CD4-positive, alpha-beta T cell treated with Interferon alpha-2 for 1 hour (primary cell): ENCODE measurements around the gene CRYGS.
A peak's percentile ranks its signal among the peaks of the same experiment; 100 is the strongest.
"Not testable (repeated sequence)": the region's sequence is repeated elsewhere in the genome, so short reads cannot be mapped to it uniquely, and the experiment has no call there.

ENCODE experiments used
- DNase-seq, 2 donors: peaks; one replicate each; pipeline ENCODE4 v3.0.0-alpha.2; 2020 to 2022

The CRYGS gene

DNA sequence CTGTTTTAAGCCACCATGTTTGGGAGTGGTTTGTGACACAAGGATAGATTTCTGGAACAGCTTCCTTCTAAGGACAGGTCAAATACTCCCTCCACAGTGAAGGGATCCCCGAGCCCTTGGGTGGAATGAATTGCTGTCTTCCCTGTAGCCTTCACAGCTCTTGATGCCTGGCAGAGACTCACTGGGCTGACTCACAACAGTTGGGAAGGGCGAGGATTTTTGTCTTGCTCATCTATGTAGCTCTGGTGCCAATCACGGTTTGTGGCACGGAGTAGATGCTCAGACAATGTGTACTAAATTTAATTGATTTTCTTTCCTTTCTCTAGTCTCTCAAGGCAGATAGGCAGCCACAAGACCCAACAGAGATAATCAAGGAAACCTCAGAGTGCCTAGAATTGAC, 27.0 kb downstream of the CRYGS start:
- DNase-seq, result no peak

DNA sequence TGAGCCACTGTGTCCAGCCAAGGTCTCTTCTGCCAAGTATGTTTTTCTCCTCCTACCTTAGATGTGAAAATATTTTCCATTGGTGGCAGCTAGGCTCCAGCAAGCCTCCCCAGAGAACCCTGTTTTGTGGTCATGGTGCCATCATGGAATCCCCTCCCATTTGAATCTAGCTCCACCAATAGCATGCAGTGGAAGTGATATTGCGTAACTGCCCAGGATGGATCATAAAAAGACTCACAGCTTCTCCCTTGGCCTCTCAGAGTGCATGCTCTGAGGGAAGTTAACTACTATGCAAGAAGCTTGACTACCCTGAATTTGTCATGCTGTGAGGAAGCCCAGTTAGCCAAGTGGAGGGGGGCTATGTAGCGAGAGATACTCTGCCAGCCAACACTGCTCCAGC, 27.5 kb downstream of the CRYGS start:
- no peak for DNase-seq

DNA sequence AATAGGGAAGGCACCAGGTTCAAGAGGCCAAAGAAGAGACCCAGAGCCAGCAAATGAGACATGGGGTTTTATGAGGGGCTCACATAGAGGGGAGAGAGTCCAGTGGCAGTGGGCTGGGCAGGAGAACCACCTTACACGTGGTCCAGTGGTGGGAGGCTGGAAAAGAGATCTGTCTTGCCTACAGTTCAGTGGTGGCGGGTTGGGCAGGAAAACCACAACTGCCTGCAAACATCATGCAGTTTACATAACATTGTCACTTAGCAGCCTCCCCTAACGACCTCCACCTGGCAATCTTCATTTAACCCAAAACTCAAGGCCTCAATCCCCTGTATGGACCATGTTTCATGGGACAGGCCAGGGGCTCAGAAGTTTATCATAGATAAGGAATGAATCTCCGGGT, 29.1 kb downstream of the CRYGS start:
- DNase-seq, result peak; percentile 13 to 50

DNA sequence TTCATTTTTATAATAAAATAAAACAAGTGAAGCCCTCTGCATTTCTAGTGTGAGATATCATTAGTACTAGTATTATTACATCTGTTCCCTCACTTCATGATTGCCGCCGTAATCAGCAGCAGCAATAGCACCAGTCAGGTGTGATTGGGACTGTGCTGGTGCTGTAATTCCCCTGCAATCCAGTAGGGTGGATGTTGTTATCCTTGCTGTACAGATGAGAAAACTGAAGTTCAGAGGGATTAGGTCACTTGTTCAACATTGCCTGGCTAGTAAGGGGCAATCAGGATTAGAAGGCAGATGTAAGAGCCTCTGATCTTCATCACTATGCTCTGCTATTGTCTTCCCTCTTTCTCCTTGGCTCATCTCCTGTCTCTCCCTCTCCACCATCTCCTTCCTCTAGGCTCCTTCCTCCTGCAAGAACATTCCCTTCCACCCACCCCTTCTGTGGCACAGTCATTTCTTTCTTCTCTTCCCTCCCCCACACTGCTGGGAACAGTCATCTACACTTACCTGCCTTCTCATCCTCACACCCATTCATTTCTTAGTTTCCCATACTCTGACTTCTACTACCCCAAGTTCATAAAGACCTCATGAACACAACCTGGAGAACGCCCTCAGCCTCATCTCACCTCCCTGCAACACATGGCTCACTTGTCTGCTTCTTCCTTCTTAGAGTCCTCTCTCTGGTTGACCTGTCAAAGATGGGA, 29.7 kb downstream of the CRYGS start:
- DNase-seq, result peak in 1 of 2 donors; percentile 21

DNA sequence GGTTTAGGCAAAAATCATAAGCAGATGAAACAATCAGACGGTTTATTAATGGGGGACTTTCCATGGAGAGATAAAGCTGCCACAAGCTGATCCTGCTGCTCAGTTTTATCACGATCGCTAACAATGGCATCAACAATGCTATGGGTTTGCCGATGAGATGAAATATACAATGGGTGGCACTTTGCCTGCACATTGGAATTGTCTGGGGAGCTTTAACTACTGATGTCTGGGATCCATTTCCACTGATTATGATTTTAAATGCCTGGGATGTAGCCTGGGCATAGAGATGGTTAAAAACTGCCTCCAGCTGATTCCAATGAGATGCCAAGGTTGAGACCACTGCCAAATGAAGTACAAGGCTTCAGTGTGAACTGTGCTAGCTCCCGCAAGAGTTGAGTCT, 30.8 kb downstream of the CRYGS start:
- DNase-seq, result no peak

DNA sequence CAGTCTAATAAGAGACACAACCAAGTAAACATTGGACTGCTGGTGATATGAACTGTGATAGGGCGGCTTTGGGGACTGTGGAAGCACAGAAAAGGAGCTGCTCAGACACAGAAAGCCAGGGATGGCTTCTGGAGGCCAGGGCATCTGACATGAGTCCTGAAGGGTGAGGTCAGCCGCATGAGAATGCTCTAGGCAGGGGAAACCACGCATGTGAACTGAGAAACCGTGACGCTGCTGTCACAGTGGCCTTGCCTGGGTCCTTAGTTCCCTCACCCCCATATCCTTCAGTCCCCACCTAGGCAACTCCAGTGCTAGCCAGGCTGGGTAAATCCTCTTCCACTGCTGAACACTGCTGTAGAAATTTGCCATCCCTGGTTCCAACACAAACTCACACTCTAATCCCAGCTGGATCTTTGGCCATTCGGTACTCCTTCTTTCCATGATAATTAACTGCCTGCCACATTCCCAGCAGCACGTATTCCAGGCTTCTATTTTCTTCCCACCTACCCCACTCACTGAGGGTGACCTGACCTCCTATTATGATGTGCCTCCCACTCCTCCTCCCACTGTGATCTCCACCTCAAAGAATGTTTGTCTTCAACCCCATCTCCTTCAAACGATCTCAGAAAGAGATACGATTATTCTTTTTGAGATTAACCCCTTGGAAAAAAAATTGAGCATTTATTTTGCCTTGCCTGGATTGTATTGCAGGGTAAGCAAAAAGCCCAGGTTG, 31.4 kb downstream of the CRYGS start:
- DNase-seq, result no peak

DNA sequence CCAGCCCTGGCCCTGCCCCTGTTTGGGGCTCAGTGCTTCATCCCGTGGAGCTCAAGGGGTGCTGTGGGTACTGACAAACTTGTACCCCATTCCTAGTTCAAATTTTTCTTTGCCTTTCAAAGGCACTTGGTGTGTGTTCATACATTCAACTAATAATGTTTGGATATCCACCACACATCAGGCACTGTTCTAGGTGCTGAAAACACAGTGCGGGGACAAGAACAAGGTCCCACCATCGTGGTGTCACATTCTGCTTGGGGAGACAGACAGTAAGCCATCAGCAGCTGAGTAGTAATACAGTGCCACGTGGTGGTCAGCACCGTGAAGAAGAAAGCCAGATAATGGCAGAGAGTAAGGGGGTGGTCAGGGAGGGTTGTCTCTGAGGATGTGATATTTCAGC, 32.5 kb downstream of the CRYGS start:
- DNase-seq, result no peak

DNA sequence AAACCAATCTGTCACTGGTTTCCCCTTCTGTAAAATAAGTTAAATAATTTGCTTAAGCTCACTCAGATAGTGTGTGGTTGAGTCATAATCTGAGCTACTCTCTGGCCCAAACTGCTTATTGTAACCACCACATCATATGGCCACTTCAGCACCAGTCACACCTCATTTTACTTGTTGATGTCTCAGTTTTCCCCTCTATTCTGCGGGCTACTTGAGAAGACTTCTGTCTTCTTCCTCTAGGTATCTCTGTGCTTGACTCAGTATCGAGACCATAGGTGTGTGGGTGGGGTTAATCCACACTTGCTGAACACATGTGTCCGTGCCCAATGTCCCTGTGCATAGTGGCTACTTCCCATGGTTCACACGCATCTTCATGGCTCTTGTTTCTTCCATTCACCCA, 32.9 kb downstream of the CRYGS start:
- no peak for DNase-seq

DNA sequence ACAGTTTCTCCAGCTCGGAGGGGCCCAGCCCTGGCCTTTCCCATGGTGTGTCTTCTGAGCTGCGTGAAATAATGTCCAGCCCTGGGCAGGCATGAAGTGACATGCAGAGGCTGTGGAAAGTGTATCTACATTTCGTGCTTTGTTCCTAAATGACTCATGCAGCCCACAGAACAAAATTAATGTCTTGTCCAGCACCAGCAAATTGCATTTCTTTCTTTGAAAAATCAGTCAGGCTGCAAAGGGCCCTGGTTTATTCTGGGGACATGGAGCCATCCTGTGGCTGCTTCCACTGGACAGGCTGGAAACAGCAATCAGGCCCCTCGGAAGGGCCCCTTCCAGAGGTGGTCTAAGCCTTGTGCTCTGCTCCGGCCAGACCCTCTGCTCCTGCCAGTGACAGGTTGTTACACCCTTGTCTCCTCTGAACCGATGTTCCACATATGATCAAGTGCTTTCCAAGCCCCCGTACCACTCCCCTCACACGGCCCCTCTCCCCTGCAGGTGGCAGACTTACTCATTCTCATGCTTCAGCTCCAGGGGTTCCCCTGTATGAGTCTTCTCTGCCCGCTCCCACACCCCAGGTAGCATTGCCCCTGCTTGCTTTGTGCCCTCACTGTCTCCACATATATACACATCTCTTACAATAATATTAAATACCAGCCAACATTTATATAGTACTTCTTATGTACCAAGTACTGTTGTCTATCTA, 33.7 kb downstream of the CRYGS start:
- DNase-seq, result no peak

DNA sequence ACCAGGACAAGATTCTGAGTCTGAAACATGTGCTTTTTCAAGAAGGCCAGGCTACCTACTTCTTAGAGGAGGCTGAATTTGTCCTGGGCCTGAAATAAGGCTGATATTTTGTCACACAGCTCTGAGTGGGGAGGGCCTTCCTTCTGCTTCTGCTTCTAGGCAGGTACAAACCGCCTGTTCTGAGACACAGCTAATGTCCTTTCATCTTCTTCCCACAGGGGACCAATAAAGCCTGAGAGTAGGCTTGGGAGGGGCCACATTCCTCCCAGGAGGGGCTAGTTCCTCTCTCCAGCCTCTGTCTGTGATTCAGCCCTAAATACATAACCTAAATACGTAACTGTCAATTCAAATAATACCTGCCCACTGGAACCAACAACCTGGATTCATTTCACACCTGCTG, 34.8 kb downstream of the CRYGS start:
- no peak for DNase-seq

DNA sequence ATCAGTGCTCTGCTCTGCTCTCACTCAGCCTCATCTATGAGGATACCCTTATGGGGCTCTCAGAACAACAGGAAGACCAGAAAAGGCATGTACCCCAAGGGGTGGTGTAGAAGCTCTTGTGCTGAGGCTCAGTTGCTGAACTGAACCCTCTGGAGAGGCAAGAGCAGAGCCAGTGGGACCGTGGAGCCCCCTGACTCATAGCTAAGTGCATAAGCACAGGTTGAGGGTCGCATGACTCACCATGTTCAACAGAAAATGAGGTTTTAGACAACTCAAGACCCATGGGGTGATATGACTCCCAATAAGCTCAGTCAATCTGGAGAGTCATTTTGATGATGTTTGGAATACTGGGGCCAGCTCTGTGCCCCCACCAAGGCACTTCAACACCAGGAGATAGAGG, 37.3 kb downstream of the CRYGS start:
- DNase-seq, result no peak

DNA sequence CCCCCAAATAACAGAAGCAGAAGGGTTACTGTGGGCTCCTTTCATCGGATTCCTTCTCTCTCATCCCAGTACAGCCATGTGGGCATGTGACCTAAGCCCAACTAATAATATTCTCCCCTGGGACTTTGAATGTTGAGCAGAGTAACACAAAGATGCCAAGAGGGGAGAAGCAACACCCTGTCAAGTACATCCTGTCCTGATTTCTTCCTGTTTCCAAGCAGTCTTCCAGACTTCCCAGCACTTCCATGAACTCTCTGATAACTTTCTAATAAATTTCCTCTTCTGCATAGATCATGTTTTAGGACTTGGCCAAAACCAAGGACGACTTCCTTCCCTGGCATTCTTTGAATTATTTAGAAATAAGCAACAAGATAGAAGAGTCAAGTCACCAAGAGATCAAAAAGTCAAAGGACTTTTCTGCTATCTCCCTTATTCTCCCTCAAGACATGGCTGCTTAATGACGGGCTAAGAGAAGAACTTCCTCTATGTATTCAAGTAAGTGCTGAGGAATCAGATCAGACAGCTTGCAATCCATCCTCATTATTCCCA, 37.9 kb downstream of the CRYGS start:
- no peak for DNase-seq

DNA sequence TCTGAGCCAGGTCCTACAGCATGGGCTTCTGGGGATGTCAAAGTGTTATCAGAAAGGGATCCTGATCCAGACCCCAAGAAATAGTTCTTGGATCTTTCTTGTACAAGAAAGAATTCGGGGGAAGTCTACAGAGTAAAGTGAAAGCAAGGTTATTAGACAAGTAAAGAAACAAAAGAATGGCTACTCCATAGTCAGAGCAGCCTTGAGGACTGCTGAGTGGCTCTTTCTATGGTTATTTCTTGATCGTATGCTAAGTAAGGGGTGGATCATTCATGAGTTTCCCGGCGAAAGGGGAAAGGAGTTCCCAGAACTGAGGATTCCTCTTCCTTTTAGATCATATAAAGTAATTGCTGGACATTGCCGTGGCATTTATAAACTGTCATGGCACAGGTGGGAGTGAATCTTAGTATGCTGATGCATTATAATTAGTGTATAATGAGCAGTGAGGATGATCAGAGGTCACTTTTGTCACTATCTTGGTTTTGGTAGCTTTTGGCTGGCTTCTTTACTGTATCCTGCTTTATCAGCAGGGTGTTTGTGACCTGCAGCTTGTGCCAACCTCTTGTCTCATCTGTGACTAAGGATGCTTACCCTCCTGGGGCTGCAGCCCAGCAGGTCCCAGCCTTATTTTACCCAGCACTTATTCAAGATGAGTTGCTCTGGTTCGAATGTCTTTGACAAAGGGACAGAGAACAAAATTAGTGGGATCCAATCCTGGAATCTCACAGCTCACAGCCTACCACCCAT, 41.0 kb downstream of the CRYGS start:
- no peak for DNase-seq

DNA sequence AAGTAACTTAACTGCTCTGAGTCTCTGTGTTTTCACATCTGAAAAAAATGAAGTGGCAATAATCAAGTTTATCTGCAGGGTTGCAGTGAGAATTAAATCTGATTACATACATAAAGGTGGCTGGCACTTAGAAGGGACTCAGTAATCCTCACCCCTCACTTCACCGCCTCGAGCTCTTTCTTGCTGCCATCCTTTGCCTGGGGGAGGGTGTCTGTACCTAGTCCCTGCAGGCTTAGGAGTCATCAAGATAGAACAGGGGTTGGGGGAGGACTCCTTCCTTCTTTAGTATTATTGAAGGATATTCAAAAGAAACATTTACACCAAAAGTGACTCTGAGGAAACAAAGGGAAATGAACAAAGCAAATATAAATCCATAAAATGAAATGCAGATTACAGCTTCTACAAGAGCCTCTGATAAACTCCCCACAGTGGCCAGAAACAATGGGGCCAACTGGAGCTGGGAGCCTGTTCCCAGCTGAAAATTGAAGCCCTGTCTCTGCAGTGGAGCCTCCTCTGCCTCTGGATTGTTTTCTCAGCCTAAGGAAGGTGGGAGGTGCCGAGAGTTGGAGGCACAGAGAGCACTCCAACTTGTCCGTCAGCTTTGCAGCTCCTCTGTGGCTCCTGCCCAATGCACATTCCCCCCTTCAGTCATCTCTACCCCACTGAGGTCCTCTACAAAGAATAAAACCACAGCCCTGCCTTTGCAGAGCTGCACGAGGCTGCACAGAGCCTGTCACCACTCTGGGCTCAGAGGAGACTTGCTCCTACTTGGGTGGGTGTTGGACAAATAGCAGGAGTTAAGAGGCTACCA, 41.8 kb downstream of the CRYGS start:
- DNase-seq, result no peak

DNA sequence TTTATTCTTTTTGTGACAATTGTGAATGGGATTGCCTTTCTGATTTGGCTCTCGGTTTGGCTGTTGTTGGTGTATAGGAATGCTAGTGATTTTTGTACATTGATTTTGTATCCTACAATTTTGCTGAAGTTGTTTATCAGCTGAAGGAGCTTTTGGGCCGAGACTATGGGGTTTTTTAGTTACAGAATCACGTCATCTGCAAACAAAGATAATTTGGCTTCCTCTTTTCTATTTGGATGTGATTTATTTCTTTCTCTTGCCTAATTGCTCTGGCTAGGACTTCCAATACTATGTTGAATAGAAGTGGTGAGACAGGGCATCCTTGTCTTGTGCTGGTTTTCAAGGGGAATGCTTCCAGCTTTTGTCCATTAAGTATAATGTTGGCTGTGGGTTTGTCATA, 44.2 kb downstream of the CRYGS start:
- DNase-seq, result not testable (repeated sequence)

DNA sequence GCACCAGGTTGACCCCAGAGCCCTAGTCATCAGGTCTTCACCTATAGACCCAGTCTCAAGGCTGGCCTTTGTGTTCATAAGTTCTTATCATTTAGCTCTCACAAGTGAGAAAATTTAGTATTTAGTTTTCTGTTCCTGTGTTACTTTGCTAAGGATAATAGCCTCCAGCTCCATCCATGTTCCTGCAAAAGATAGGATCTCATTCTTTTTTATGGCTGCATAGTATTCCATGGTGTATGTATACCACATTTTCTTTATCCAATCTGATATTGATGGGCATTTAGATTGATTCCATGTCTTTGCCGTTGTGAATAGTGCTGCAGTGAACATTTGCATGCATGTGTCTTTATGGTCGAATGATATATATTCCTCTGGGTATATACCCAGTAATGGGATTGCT, 46.2 kb downstream of the CRYGS start:
- not testable (repeated sequence) for DNase-seq

DNA sequence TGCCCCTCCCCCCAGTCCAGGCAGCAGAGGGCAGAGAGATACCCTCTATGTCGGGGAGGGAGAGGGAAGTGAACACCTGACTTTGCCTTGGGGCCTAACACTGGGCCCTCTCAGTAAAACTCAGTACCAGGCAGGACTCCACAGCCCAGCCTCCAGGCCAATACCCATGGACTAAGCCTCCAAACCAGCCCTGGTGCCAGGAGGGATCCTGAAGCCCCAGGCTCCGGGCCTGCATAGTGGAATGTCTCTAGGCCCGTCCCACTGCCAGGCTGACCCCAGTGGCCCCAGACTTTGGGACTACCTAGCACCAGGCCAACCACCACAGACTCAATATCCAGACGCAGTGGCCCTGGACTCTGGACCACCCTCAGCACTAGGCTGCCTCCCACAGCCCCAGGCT, 46.6 kb downstream of the CRYGS start:
- DNase-seq, result no peak

DNA sequence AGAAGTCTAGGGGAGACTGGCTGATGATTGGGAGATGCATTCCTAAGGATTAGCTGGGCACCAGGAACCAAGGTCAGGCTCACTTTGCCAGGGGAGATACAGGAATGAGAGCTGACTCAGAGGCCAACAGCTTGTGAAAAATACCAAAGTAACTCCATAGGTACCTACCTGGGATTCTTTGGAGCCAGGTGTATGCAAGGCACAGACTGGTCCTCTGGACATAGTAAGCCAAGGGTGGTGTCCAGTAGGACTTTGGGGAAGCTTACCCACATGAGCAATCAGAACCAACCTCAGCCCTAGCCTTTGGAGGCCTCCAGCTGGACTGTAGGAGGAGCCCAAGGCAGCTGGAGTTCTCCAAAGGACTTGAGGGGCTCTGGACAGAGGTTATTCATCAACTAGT, 47.5 kb downstream of the CRYGS start:
- no peak for DNase-seq

DNA sequence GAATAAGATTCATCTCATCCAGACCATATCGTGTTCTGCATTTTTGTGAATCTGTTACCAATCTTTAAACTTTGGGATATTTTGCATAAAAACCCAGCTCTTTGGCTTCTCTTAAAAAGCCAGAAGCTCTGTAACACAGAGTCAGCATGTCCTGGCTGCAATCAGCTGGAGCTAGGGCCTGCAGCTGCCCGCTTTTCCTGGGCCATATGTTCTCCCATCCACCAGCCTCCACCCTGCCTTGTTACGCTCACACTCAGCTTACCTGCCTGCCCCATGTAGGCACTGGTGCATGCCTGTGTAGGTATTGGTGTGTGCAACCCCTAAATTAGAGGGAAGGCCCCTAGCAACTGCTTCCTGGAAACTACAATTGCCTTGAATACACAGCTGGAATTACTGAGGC, 48.2 kb downstream of the CRYGS start:
- DNase-seq, result no peak

DNA sequence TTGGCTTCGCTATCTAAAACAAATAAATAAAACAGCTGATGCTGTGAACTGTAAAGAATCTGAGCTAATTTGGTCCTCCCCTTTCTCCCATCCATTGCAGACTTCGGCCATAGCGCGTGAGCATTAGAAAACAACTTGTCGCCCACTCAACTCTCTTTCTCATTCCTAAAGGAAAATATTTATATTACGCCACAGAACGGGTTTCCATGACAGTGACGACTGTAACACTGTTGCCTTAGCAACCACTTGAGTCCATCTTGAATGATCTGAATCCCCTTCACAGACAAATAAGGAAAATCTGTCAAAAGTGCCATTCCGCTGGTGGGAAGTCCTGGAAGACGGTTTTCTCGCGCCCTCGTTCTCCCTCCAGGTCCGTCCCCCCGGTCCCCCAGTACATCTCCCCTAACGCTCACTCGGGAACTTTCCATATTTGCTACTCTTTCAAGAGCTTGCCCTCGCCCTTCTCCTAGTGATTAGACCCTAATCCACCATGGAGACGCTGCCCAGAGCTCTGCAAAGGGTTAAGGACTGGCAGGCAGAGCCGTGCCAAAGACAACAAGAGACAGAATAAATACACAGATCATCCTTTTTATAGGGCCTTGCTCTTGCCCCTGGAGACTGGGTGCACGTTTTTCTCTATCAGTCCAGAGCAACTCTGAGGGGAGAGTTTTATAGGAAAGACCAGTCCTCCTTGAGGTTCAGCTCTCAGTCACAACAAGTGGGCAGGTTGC, 50.5 kb downstream of the CRYGS start:
- no peak for DNase-seq

DNA sequence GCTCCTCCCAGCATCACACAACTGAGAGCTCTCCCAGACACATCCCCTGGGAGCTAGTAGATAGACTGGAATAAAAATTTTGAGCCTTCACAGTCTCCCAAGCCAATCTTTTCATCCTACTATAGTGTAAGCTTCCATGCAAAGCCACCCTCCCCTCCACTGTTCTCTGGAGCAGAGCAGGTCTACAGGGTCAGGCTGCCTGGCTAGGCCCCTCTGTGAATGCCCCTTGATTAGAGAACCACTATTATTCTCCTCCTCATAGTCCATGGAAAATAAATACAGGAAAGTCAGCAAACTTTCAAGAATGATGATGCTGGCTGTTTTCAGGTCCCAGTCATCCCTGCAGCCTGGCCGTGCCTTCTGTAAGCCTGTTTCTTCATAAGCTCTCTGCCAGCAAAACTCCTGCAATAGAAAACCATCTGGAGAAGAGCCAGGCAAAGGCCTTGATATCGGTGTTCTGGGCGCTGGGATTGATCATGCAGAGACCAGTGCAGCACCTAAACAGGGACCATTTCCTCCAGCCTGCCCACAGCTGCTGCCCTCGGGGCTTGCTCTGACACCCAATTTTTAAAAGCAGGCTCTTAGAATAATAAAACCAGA, 51.7 kb downstream of the CRYGS start:
- no peak for DNase-seq
